SK-N-SH treated with all-trans-retinoic acid at 6 μM for 48 hours (cell line): ENCODE data around the gene CDK5RAP2.

Experiments used
- ATAC-seq: fragments of 200-7000 bp; cut with Tn5 transposase; 3 replicates; pipeline ENCODE4 v1.9.1; 2020; ENCODE audit warnings: mild to moderate bottlenecking, moderate library complexity
- ARNTL ChIP-seq: fragments of 450-650 bp; formaldehyde crosslinking; IDR thresholded peaks from 2 replicates; pipeline ENCODE4 v1.5.0; 2020; ENCODE audit warnings: low read depth, mild to moderate bottlenecking, moderate library complexity, borderline replicate concordance
- BACH2 ChIP-seq: fragments of 250-450 bp; sonication (Bioruptor Pico); IDR thresholded peaks from 2 replicates; pipeline ENCODE4 v1.9.0; 2021; ENCODE audit warnings: mild to moderate bottlenecking, borderline replicate concordance
- CSDC2 ChIP-seq: fragments of 250-450 bp; sonication (Bioruptor Pico); IDR thresholded peaks from 2 replicates; pipeline ENCODE4 v1.5.0; 2020; ENCODE audit warnings: mild to moderate bottlenecking, moderate library complexity
- ESRRG ChIP-seq: fragments of 250-450 bp; sonication (Bioruptor Pico); IDR thresholded peaks from 2 replicates; pipeline ENCODE4 v1.6.1; 2021; ENCODE audit warnings: mild to moderate bottlenecking
- ISL1 ChIP-seq: fragments of 250-450 bp; sonication (Bioruptor Pico); IDR thresholded peaks from 2 replicates; pipeline ENCODE4 v2.1.2; 2022; ENCODE audit warnings: mild to moderate bottlenecking, moderate library complexity
- OSR1 ChIP-seq: fragments of 250-450 bp; sonication (Bioruptor Pico); IDR thresholded peaks from 2 replicates; pipeline ENCODE4 v1.8.0; 2022; ENCODE audit warnings: moderate library complexity, mild to moderate bottlenecking, inconsistent platforms
- PPARA ChIP-seq: fragments of 250-450 bp; sonication (Bioruptor Pico); IDR thresholded peaks from 2 replicates; pipeline ENCODE4 v1.5.0; 2020; ENCODE audit warnings: mild to moderate bottlenecking, borderline replicate concordance
- RARB ChIP-seq: fragments of 250-450 bp; sonication (Bioruptor Pico); IDR thresholded peaks from 2 replicates; pipeline ENCODE4 v1.8.0; 2021; ENCODE audit warnings: mild to moderate bottlenecking, moderate library complexity
- SNAI2 ChIP-seq: fragments of 250-450 bp; sonication (Bioruptor Pico); IDR thresholded peaks from 2 replicates; pipeline ENCODE4 v1.5.0; 2020; ENCODE audit warnings: mild to moderate bottlenecking, moderate library complexity
- TCF4 ChIP-seq: fragments of 250-450 bp; sonication (Bioruptor Pico); IDR thresholded peaks from 2 replicates; pipeline ENCODE4 v1.8.0; 2021; ENCODE audit warnings: mild to moderate bottlenecking, moderate library complexity, borderline replicate concordance
- TOX ChIP-seq: fragments of 250-450 bp; sonication (Bioruptor Pico); IDR thresholded peaks from 2 replicates; pipeline ENCODE4 v1.8.0; 2021; ENCODE audit warnings: mild to moderate bottlenecking, moderate library complexity, borderline replicate concordance
- ZC3H10 ChIP-seq: fragments of 250-450 bp; sonication (Bioruptor Pico); IDR thresholded peaks from 2 replicates; pipeline ENCODE4 v1.5.1; 2021; ENCODE audit warnings: mild to moderate bottlenecking, moderate library complexity
- ZFP3 ChIP-seq: fragments of 250-450 bp; sonication (Bioruptor Pico); IDR thresholded peaks from 2 replicates; pipeline ENCODE4 v1.5.0; 2020; ENCODE audit warnings: mild to moderate bottlenecking, moderate library complexity
- ZFP30 ChIP-seq: fragments of 450-650 bp; formaldehyde crosslinking; IDR thresholded peaks from 2 replicates; pipeline ENCODE4 v1.5.0; 2022; ENCODE audit warnings: mild to moderate bottlenecking, moderate library complexity
- ZNF565 ChIP-seq: fragments of 450-650 bp; formaldehyde crosslinking; conservative IDR thresholded peaks from 2 replicates; pipeline ENCODE4 v1.5.0; 2020; ENCODE audit warnings: low read depth, mild to moderate bottlenecking, moderate library complexity
- ZNF70 ChIP-seq: fragments of 450-650 bp; formaldehyde crosslinking; IDR thresholded peaks from 2 replicates; pipeline ENCODE4 v1.5.0; 2020; ENCODE audit warnings: mild to moderate bottlenecking, moderate library complexity
- ZNF8 ChIP-seq: fragments of 450-650 bp; formaldehyde crosslinking; IDR thresholded peaks from 2 replicates; pipeline ENCODE4 v1.5.0; 2020; ENCODE audit warnings: mild to moderate bottlenecking, moderate library complexity
- TF ChIP-seq, protein P1 (sequence below): fragments of 250-450 bp; sonication (Bioruptor Pico); IDR thresholded peaks from 2 replicates; pipeline ENCODE4 v1.5.0; 2020; ENCODE audit warnings: mild to moderate bottlenecking, moderate library complexity
- TF ChIP-seq, protein P2 (sequence below): fragments of 250-450 bp; sonication (Bioruptor Pico); IDR thresholded peaks from 2 replicates; pipeline ENCODE4 v1.8.0; 2021; ENCODE audit warnings: low read depth, mild to moderate bottlenecking, moderate library complexity, borderline replicate concordance
- TF ChIP-seq, protein P3 (sequence below): fragments of 250-450 bp; sonication (Bioruptor Pico); IDR thresholded peaks from 2 replicates; pipeline ENCODE4 v1.8.0; 2020; ENCODE audit warnings: mild to moderate bottlenecking, moderate library complexity, borderline replicate concordance
- TF ChIP-seq, protein P4 (sequence below): fragments of 250-450 bp; sonication (Bioruptor Pico); IDR thresholded peaks from 2 replicates; pipeline ENCODE4 v1.5.1; 2020; ENCODE audit warnings: low read depth, mild to moderate bottlenecking, moderate library complexity

The CDK5RAP2 gene

DNA sequence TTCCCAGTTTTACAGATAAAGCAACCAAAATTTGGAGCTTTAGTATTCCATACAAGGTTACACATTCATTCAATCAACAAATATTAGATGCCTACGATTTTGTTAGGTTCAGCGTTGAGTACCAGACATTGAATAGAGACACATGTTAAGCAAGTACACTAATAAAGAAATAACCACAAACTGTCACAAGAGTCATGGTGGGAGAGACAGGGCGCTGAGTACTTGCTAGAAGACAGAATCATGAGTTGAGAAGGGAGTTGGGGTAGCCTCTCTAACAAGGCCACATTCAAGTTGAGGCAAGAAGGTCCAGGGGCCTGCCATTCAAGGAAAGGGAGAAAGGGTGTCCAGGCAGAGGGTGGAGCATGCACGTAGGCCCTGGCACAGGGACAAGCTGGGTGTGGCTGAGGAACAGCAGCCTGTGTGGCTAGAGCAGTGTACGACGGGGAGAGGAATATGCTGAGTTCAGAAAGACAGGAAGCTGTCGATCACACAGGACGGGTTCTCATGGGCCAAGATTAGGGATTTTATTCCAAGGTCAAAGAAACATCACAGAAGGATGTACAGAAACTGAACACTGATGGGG lies 17.0 kb downstream of the CDK5RAP2 start (continued):
- TF ChIP-seq, protein P1, sequence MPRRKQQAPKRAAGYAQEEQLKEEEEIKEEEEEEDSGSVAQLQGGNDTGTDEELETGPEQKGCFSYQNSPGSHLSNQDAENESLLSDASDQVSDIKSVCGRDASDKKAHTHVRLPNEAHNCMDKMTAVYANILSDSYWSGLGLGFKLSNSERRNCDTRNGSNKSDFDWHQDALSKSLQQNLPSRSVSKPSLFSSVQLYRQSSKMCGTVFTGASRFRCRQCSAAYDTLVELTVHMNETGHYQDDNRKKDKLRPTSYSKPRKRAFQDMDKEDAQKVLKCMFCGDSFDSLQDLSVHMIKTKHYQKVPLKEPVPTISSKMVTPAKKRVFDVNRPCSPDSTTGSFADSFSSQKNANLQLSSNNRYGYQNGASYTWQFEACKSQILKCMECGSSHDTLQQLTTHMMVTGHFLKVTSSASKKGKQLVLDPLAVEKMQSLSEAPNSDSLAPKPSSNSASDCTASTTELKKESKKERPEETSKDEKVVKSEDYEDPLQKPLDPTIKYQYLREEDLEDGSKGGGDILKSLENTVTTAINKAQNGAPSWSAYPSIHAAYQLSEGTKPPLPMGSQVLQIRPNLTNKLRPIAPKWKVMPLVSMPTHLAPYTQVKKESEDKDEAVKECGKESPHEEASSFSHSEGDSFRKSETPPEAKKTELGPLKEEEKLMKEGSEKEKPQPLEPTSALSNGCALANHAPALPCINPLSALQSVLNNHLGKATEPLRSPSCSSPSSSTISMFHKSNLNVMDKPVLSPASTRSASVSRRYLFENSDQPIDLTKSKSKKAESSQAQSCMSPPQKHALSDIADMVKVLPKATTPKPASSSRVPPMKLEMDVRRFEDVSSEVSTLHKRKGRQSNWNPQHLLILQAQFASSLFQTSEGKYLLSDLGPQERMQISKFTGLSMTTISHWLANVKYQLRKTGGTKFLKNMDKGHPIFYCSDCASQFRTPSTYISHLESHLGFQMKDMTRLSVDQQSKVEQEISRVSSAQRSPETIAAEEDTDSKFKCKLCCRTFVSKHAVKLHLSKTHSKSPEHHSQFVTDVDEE: no peak
- TF ChIP-seq RARB (CRISPR knock-in tag) (no peak), ZC3H10 (no peak), ZFP3 (CRISPR knock-in tag) (no peak)
- TF ChIP-seq, protein P2, sequence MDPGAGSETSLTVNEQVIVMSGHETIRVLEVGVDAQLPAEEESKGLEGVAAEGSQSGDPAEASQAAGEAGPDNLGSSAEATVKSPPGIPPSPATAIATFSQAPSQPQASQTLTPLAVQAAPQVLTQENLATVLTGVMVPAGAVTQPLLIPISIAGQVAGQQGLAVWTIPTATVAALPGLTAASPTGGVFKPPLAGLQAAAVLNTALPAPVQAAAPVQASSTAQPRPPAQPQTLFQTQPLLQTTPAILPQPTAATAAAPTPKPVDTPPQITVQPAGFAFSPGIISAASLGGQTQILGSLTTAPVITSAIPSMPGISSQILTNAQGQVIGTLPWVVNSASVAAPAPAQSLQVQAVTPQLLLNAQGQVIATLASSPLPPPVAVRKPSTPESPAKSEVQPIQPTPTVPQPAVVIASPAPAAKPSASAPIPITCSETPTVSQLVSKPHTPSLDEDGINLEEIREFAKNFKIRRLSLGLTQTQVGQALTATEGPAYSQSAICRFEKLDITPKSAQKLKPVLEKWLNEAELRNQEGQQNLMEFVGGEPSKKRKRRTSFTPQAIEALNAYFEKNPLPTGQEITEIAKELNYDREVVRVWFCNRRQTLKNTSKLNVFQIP (CRISPR knock-in tag): no peak

DNA sequence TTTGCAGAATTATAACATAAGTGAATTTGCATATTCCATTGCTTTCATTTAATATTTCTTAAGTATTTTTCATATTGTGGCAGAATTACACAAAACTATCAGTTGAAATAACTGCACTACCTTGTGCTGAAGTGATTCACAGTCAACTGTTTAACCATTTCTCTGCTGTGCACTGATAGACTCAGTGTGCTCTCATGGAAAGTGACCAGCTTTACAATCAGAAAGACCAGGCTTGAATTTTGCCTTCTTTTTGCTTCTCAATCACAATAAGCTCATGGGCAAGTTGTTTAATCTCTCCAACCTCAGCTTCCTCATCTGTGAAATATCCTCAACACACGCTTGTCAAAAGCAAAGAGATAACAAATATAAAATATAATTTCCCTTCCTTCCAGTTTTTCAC lies 18.3 kb downstream of the CDK5RAP2 start:
- ATAC-seq: no peak
- no peak for TF ChIP-seq SNAI2 (CRISPR knock-in tag)
- no peak for TF ChIP-seq ZFP3 (CRISPR knock-in tag)
- TF ChIP-seq ARNTL (CRISPR knock-in tag): no peak
- TF ChIP-seq ZC3H10: no peak
- TF ChIP-seq RARB (CRISPR knock-in tag): no peak
- TF ChIP-seq, protein P3, sequence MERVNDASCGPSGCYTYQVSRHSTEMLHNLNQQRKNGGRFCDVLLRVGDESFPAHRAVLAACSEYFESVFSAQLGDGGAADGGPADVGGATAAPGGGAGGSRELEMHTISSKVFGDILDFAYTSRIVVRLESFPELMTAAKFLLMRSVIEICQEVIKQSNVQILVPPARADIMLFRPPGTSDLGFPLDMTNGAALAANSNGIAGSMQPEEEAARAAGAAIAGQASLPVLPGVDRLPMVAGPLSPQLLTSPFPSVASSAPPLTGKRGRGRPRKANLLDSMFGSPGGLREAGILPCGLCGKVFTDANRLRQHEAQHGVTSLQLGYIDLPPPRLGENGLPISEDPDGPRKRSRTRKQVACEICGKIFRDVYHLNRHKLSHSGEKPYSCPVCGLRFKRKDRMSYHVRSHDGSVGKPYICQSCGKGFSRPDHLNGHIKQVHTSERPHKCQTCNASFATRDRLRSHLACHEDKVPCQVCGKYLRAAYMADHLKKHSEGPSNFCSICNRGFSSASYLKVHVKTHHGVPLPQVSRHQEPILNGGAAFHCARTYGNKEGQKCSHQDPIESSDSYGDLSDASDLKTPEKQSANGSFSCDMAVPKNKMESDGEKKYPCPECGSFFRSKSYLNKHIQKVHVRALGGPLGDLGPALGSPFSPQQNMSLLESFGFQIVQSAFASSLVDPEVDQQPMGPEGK: no peak
- no peak for TF ChIP-seq PPARA (CRISPR knock-in tag)
- no peak for TF ChIP-seq OSR1 (CRISPR knock-in tag)
- no peak for TF ChIP-seq TOX (CRISPR knock-in tag)
- TF ChIP-seq BACH2 (CRISPR knock-in tag): no peak
- TF ChIP-seq, protein P4, sequence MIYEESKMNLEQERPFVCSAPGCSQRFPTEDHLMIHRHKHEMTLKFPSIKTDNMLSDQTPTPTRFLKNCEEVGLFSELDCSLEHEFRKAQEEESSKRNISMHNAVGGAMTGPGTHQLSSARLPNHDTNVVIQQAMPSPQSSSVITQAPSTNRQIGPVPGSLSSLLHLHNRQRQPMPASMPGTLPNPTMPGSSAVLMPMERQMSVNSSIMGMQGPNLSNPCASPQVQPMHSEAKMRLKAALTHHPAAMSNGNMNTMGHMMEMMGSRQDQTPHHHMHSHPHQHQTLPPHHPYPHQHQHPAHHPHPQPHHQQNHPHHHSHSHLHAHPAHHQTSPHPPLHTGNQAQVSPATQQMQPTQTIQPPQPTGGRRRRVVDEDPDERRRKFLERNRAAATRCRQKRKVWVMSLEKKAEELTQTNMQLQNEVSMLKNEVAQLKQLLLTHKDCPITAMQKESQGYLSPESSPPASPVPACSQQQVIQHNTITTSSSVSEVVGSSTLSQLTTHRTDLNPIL (CRISPR knock-in tag): no peak
- TF ChIP-seq ISL1 (CRISPR knock-in tag): no peak
- no peak for TF ChIP-seq ZNF70
- TF ChIP-seq TCF4 (CRISPR knock-in tag): no peak
- no peak for TF ChIP-seq ESRRG (CRISPR knock-in tag)
- TF ChIP-seq ZNF565 (CRISPR knock-in tag): no peak
- no peak for TF ChIP-seq CSDC2

DNA sequence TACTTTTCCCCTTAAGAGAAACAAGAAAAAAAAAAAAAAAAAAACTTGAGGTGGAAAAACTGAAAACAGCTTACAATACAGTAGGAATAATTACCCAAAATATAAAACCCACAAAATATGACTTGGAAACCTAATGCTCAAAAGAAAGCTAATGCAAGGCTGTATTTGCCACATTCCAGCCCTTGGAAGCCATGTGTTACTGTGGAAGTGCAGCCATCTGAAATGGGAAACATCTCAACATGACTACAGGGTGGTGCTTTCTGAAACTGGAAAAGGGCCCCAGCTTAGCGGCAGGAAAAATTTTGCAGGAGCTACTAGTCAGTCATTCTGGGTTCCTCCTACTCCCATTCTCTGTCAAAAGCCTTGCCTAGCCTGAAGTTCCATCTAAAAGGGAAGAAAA lies 20.4 kb downstream of the CDK5RAP2 start:
- TF ChIP-seq ZNF8 (no peak), ZC3H10 (no peak), SNAI2 (CRISPR knock-in tag) (no peak), ZFP30 (CRISPR knock-in tag) (no peak), TOX (CRISPR knock-in tag) (no peak), OSR1 (CRISPR knock-in tag) (no peak), ZFP3 (CRISPR knock-in tag) (no peak), ARNTL (CRISPR knock-in tag) (no peak), ESRRG (CRISPR knock-in tag) (no peak), ISL1 (CRISPR knock-in tag) (no peak)
- TF ChIP-seq, protein P2 (CRISPR knock-in tag): no peak
- no peak for ATAC-seq
